ENCODE measurements around the gene TFPI. TPM values are rescaled to one million over a fixed set of nuclear protein-coding genes. Genes with fewer than 3 reads are reported as not detected.

TFPI gene
- total RNA-seq, 4 donors from 2014 or later: 7.1 to 28.9 (median 20.2) TPM

DNA sequence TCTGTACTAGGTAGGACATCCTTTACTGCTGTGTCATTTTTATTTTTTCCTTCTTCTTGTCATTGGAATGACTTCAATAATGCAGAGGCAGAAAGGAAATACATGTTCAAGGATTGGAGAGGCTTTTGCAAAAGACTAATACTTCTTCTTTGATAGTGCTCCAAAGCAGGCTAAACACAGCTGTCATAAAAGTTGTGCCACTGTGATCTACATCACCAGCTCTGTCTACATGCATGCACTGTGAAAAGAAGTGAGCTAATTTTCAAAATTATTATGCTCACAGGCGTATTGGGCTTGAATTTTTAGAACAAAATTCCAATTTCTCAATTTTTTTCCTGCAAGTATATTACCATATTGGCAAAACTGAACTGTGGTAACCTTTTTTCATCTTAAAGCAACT is 68.7 kb downstream of the TFPI start:
- intact Hi-C loops (cut with DNase I; ENCODE audit: low total_unique reads): no loop called here
- H3K9me3 ChIP-seq: no peaks in the 10 kb centered on the region
- DNase-seq: no peak
- no peaks in the 10 kb centered on the region for H3K36me3 ChIP-seq
- 60 to 62% methylated on average over 1 of the region's 1 CpG for WGBS, 2 donors (ENCODE audit: low coverage in 1 of 2)
- H3K27me3 ChIP-seq: no peaks in the 10 kb centered on the region
- H3K27ac ChIP-seq: no peak overlapping the region
- in situ Hi-C loops (cut with MboI; ENCODE audit: low pct_ligation_motif_present in 1 of 4, low pct_unique_long_range_greater_than_20kb in 1 of 4, low sequenced_read_pairs in 3 of 4): loop anchor here in 1 of 4 donors (25.0 kb wide), 1 partner anchor 352 kb away; no protein-coding TSS in a partner anchor
- H3K4me3 ChIP-seq: no peak overlapping the region
- TF ChIP-seq, protein P1, sequence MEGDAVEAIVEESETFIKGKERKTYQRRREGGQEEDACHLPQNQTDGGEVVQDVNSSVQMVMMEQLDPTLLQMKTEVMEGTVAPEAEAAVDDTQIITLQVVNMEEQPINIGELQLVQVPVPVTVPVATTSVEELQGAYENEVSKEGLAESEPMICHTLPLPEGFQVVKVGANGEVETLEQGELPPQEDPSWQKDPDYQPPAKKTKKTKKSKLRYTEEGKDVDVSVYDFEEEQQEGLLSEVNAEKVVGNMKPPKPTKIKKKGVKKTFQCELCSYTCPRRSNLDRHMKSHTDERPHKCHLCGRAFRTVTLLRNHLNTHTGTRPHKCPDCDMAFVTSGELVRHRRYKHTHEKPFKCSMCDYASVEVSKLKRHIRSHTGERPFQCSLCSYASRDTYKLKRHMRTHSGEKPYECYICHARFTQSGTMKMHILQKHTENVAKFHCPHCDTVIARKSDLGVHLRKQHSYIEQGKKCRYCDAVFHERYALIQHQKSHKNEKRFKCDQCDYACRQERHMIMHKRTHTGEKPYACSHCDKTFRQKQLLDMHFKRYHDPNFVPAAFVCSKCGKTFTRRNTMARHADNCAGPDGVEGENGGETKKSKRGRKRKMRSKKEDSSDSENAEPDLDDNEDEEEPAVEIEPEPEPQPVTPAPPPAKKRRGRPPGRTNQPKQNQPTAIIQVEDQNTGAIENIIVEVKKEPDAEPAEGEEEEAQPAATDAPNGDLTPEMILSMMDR (IDR thresholded peaks at IDR 0.05): no peak
- TF ChIP-seq POLR2AphosphoS5 (IDR thresholded peaks at IDR 0.05): no peak
- no peak for TF ChIP-seq EP300 (IDR thresholded peaks at IDR 0.05; ENCODE audit: low read depth)
- no peaks in the 10 kb centered on the region for H3K4me1 ChIP-seq

DNA sequence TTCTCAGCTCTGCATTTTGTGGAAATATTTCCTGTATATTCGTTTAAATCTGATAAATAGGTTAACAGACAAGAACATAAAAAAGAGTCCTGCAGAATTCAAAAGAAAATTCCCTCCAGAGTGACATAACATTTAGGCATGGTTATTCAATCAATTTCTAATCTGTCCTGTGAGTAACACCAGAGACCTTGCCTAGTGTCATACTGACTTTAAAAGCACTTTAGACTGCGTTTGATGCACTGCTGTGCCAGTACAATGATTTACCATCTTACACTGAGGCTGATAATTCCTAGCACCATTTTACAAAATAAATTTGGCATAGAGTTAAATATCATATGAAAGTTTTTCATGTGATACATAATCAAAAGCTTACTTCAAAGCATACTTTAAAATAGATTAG is 70.7 kb downstream of the TFPI start:
- no peak for DNase-seq
- Histone ChIP-seq H3K27ac (no peak overlapping the region), H3K4me1 (no peaks in the 10 kb centered on the region), H3K27me3 (no peaks in the 10 kb centered on the region), H3K36me3 (no peaks in the 10 kb centered on the region), H3K9me3 (no peaks in the 10 kb centered on the region), H3K4me3 (no peak overlapping the region)
- intact Hi-C loops (cut with DNase I; ENCODE audit: low total_unique reads): no loop called here
- TF ChIP-seq POLR2AphosphoS5 (IDR thresholded peaks at IDR 0.05) (no peak), POLR2A (IDR thresholded peaks at IDR 0.05) (no peak)
- TF ChIP-seq, protein P1 (IDR thresholded peaks at IDR 0.05): no peak
- WGBS, 2 donors (ENCODE audit: low coverage in 1 of 2): 30 to 67% methylated on average over 1 to 2 of the region's 2 CpGs
- in situ Hi-C loops (cut with MboI; ENCODE audit: low pct_ligation_motif_present in 1 of 4, low pct_unique_long_range_greater_than_20kb in 1 of 4, low sequenced_read_pairs in 3 of 4): loop anchor here in 1 of 4 donors (25.0 kb wide), 1 partner anchor 354 kb away; no protein-coding TSS in a partner anchor

DNA sequence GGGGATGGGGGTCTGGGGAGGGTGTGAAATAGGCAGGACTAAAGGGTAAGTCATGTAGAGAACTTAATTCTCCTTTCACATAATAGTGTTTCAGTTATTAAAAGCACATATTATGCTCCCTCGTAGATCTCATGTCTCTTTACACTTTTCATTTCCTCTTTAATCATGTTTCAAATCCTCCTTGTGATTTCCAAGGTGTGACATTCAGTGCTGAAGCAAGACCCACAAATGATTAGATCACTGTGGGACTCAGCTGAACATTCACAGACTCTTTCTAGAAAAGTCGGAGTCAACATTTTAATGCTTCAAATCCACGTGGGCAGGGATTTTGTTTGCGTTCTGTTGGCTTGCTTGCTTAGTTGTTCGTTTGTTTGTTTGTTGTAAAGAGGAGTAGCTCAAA is 71.4 kb downstream of the TFPI start:
- in situ Hi-C loops (cut with MboI; ENCODE audit: low pct_ligation_motif_present in 1 of 4, low pct_unique_long_range_greater_than_20kb in 1 of 4, low sequenced_read_pairs in 3 of 4): loop anchor here in 1 of 4 donors (25.0 kb wide), 1 partner anchor 355 kb away; no protein-coding TSS in a partner anchor
- Histone ChIP-seq H3K4me3 (no peak overlapping the region), H3K27me3 (no peaks in the 10 kb centered on the region), H3K4me1 (no peaks in the 10 kb centered on the region), H3K9me3 (no peaks in the 10 kb centered on the region), H3K36me3 (no peaks in the 10 kb centered on the region), H3K27ac (no peak overlapping the region)
- WGBS, 2 donors (ENCODE audit: low coverage in 1 of 2): 67 to 70% methylated on average over 5 of the region's 5 CpGs
- intact Hi-C loops (cut with DNase I; ENCODE audit: low total_unique reads): no loop called here
- TF ChIP-seq, protein P1 (IDR thresholded peaks at IDR 0.05): no peak
- TF ChIP-seq POLR2AphosphoS5 (IDR thresholded peaks at IDR 0.05): no peak
- TF ChIP-seq EP300 (IDR thresholded peaks at IDR 0.05; ENCODE audit: low read depth): no peak
- no peak for TF ChIP-seq POLR2A (IDR thresholded peaks at IDR 0.05)
- no peak for DNase-seq

DNA sequence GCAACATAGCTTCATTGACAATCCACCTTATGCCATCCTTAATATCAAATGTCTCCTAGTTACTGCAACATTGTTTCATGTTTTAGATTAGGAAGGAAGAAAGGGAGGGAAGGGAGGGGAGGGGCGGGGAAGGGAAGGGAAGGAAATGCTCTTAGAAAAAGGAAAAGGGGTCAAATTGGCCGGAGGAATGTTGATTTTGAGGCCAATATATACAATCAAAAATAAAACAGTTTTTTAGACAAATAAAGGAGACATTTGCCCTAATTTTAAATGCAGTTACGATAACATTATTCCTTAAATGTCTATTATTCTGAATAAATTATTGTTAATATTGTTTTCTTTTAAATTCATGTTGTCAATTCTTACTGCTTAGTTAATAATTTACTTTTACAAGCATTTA is 72.7 kb downstream of the TFPI start:
- H3K4me1 ChIP-seq: no peaks in the 10 kb centered on the region
- DNase-seq: no peak
- intact Hi-C loops (cut with DNase I; ENCODE audit: low total_unique reads): no loop called here
- no peak overlapping the region for H3K27ac ChIP-seq
- in situ Hi-C loops (cut with MboI; ENCODE audit: low pct_ligation_motif_present in 1 of 4, low pct_unique_long_range_greater_than_20kb in 1 of 4, low sequenced_read_pairs in 3 of 4): loop anchor here in 1 of 4 donors (25.0 kb wide), 1 partner anchor 356 kb away; no protein-coding TSS in a partner anchor
- no peaks in the 10 kb centered on the region for H3K27me3 ChIP-seq
- H3K4me3 ChIP-seq: no peak overlapping the region
- WGBS, 2 donors (ENCODE audit: low coverage in 1 of 2): 67 to 70% methylated on average over 1 to 3 of the region's 3 CpGs
- TF ChIP-seq POLR2AphosphoS5 (IDR thresholded peaks at IDR 0.05): no peak
- H3K36me3 ChIP-seq: no peaks in the 10 kb centered on the region
- H3K9me3 ChIP-seq: no peaks in the 10 kb centered on the region

DNA sequence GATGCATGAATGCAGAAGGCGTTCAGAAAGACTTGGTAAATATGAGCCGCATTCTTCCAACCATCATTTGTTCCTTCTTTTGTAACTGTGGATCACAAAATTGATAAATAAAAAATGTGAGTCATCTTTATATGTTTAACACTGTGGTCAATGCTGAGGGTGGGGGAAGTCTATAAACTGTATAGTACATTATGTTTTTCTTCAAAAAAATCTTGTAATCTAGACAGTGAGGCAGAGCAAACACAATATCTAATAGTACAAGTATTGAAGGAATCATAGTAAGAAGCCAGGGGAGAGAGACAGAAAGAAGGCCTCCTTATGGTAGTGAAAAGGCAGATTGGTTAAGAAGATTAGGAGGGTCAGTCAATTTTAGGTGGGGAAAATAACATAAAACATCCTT is 75.5 kb downstream of the TFPI start:
- Histone ChIP-seq H3K4me1 (no peaks in the 10 kb centered on the region), H3K27ac (no peak overlapping the region), H3K27me3 (no peaks in the 10 kb centered on the region), H3K36me3 (no peaks in the 10 kb centered on the region), H3K9me3 (no peaks in the 10 kb centered on the region), H3K4me3 (no peak overlapping the region)
- 91 to 92% methylated on average over 2 of the region's 2 CpGs for WGBS, 2 donors (ENCODE audit: low coverage in 1 of 2)
- intact Hi-C loops (cut with DNase I; ENCODE audit: low total_unique reads) (no loop called here), in situ Hi-C loops (cut with MboI; ENCODE audit: low pct_ligation_motif_present in 1 of 4, low pct_unique_long_range_greater_than_20kb in 1 of 4, low sequenced_read_pairs in 3 of 4) (loop anchor here in 1 of 4 donors (25.0 kb wide), 1 partner anchor 359 kb away; no protein-coding TSS in a partner anchor)
- no peak for TF ChIP-seq POLR2A (IDR thresholded peaks at IDR 0.05)
- TF ChIP-seq, protein P1 (IDR thresholded peaks at IDR 0.05): no peak
- no peak for TF ChIP-seq EP300 (IDR thresholded peaks at IDR 0.05; ENCODE audit: low read depth)
- TF ChIP-seq POLR2AphosphoS5 (IDR thresholded peaks at IDR 0.05): no peak
- no peak for DNase-seq

Measured in transverse colon (tissue), 4 donors.